PC-3 (cell line): Measurements from ENCODE around the gene TMTC3. TPM values are rescaled to one million over a fixed set of nuclear protein-coding genes. Genes with fewer than 3 reads are reported as not detected.

ENCODE experiments used
- ATAC-seq: fragments of 200-7000 bp; cut with Tn5 transposase; 2 replicates; pipeline ENCODE4 v1.9.1; 2020; ENCODE audit warnings: mild to moderate bottlenecking, moderate library complexity
- BruUV-seq: library from RNA; stranded (reverse); fragments of 400-500 nt; replicated peaks from 2 replicates; lab custom pipeline; 2021; lab: Mats Ljungman, UMichigan
- CTCF ChIA-PET: fragments of 300-600 bp; sonication (Branson Sonifier 250); formaldehyde crosslinking; loops from one replicate; lab custom pipeline; 2022; ENCODE audit warnings: antibody characterized with exemption; lab: Charles Lee
- POLR2A ChIA-PET: fragments of 300-600 bp; sonication (Branson Sonifier 250); formaldehyde crosslinking; loops from one replicate; lab custom pipeline; 2022; ENCODE audit warnings: antibody characterized with exemption; ENCODE audit not compliant: unreplicated experiment; lab: Charles Lee
- DNase-seq: peaks from one replicate; pipeline ENCODE4 v3.0.0-alpha.2; 2015
- H2AFZ ChIP-seq: fragments of 300-600 bp; sonication (generic); 2 replicates; pipeline ENCODE4 v1.6.0; 2016; ENCODE audit warnings: antibody characterized with exemption, low read length
- H3F3A ChIP-seq: fragments of 300-600 bp; sonication (generic); one replicate; pipeline ENCODE4 v1.6.0; 2017; ENCODE audit warnings: antibody characterized with exemption, low read length, control low read depth, mild to moderate bottlenecking; ENCODE audit not compliant: unreplicated experiment
- H3K27ac ChIP-seq: fragments of 300-600 bp; sonication (generic); 2 replicates; pipeline ENCODE4 v1.5.1; 2016; ENCODE audit warnings: mild to moderate bottlenecking, low read length
- H3K27me3 ChIP-seq: fragments of 300-600 bp; sonication (generic); 2 replicates; pipeline ENCODE4 v1.6.1; 2016; ENCODE audit warnings: low read length, mixed read lengths
- H3K36me3 ChIP-seq: fragments of 300-600 bp; sonication (generic); 2 replicates; pipeline ENCODE4 v1.6.1; 2016; ENCODE audit warnings: low read depth, mixed run types, low read length, mixed read lengths
- H3K4me1 ChIP-seq: fragments of 300-600 bp; sonication (generic); 2 replicates; pipeline ENCODE4 v1.5.1; 2016; ENCODE audit warnings: low read length; ENCODE audit not compliant: insufficient read depth
- H3K4me2 ChIP-seq: fragments of 300-600 bp; sonication (generic); 2 replicates; pipeline ENCODE4 v1.6.0; 2016; ENCODE audit warnings: low read length
- H3K4me3 ChIP-seq: fragments of 300-600 bp; sonication (generic); 2 replicates; pipeline ENCODE4 v1.5.1; 2016; ENCODE audit warnings: mild to moderate bottlenecking, low read length, mixed read lengths
- H3K79me2 ChIP-seq: fragments of 300-600 bp; sonication (generic); 2 replicates; pipeline ENCODE4 v1.6.1; 2017; ENCODE audit warnings: low read length, mixed read lengths
- H3K9ac ChIP-seq: fragments of 300-600 bp; sonication (generic); 2 replicates; pipeline ENCODE4 v1.6.0; 2016; ENCODE audit warnings: mild to moderate bottlenecking, low read length
- H3K9me2 ChIP-seq: fragments of 300-600 bp; sonication (generic); replicated peaks from 2 replicates; pipeline ENCODE4 v1.6.1; 2016; ENCODE audit warnings: mixed run types, low read length, mixed read lengths
- H3K9me3 ChIP-seq: fragments of 300-600 bp; sonication (generic); 2 replicates; pipeline ENCODE4 v1.6.1; 2016; ENCODE audit warnings: low read length, mixed read lengths
- H4K20me1 ChIP-seq: fragments of 300-600 bp; sonication (generic); 2 replicates; pipeline ENCODE4 v1.6.1; 2016; ENCODE audit warnings: low read length, mixed read lengths
- CTCF ChIP-seq: fragments of 300-600 bp; sonication (generic); conservative IDR thresholded peaks from 2 replicates; pipeline ENCODE4 v1.5.1; 2017; ENCODE audit warnings: antibody characterized with exemption, low read depth, mild to moderate bottlenecking, low read length
- EZH2 ChIP-seq: fragments of 300-600 bp; sonication (generic); IDR thresholded peaks from one replicate; pipeline ENCODE4 v1.6.1; 2017; ENCODE audit warnings: antibody characterized with exemption, mild to moderate bottlenecking, low read length; ENCODE audit not compliant: unreplicated experiment
- EZH2phosphoT487 ChIP-seq: fragments of 300-600 bp; sonication (generic); IDR thresholded peaks from 2 replicates; pipeline ENCODE4 v1.6.1; 2018; ENCODE audit warnings: mild to moderate bottlenecking, antibody characterized with exemption, low read length, borderline replicate concordance
- intact Hi-C: fragments of 100-400 bp; cut with micrococcal nuclease; formaldehyde crosslinking; loops from 2 replicates; pipeline ENCODE4 v1.9.0; 2023
- total RNA-seq: library from RNA; depleted of rRNA; stranded (reverse); fragments of >200 nt; gene quantifications from 2 replicates; pipeline ENCODE4 v1.2.3, GENCODE V29; 2014

The TMTC3 gene
- total RNA-seq, 1 experiment from 2014 or later = 11.4 TPM

- Histone ChIP-seq H2AFZ (no peak overlapping the region), H3K9me2 (no peaks in the 10 kb centered on the region), H3K79me2 (no peaks in the 10 kb centered on the region), H3K4me1 (peaks cover 37% of the 10 kb centered on the region), H3K27me3 (no peaks in the 10 kb centered on the region), H3K4me2 (peak overlapping the region; percentile 31), H3K9me3 (no peaks in the 10 kb centered on the region), H3F3A (no peaks in the 10 kb centered on the region), H3K9ac (no peak overlapping the region), H3K27ac (peak overlapping the region; percentile 84), H4K20me1 (no peaks in the 10 kb centered on the region), H3K4me3 (no peak overlapping the region), H3K36me3 (peaks cover 8% of the 10 kb centered on the region)
- CTCF ChIA-PET = no interaction called here
- ATAC-seq (no peak), DNase-seq (no peak)
- POLR2A ChIA-PET = no interaction called here
- TF ChIP-seq CTCF = no peak
- BruUV-seq = no TSS peak
- intact Hi-C loops = loop anchor here (1.0 to 10.0 kb wide), 2 partner anchors 9 to 213 kb away; no protein-coding TSS in a partner anchor
These were observed 39.8 kb downstream of the TMTC3 start for GRCh38 chr12:88181881-88182280.

DNA sequence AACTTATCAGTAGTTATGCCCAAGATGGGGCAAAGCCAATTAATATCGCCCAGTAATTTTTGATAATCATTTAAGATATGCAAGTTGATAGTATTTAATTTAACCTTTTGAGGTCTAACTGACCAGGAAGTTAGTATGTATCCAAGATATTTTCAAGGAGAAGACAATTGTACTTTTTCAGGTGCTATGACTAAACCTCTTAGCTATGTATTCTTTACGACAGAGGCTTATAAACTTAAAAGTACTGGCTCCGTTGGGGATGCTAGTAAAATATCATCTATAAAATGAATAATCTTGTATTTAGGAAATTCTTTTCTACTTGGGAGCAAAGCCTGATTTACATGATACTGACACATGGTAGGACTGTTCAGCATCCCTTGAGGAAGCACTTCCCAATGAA is 40.3 kb downstream of the TMTC3 start:
- Histone ChIP-seq H3K9me2 (no peaks in the 10 kb centered on the region), H4K20me1 (no peaks in the 10 kb centered on the region), H3K9me3 (no peaks in the 10 kb centered on the region), H3K4me3 (no peak overlapping the region), H3K27ac (peak overlapping the region; percentile 84), H2AFZ (no peak overlapping the region), H3K9ac (0 out of 2 replicates have a peak overlapping the region, but pooled peaks have one; percentile 10), H3K36me3 (peaks cover 8% of the 10 kb centered on the region), H3F3A (no peaks in the 10 kb centered on the region), H3K4me2 (peak overlapping the region; percentile 31), H3K79me2 (no peaks in the 10 kb centered on the region), H3K4me1 (peaks cover 42% of the 10 kb centered on the region), H3K27me3 (no peaks in the 10 kb centered on the region)
- intact Hi-C loops = loop anchor here (1.0 to 10.0 kb wide), 2 partner anchors 9 to 212 kb away; no protein-coding TSS in a partner anchor
- DNase-seq (peak; percentile 83), ATAC-seq (peak; percentile 53)
- no TSS peak for BruUV-seq
- POLR2A ChIA-PET = no interaction called here
- no peak for TF ChIP-seq EZH2
- no peak for TF ChIP-seq CTCF
- no peak for TF ChIP-seq EZH2phosphoT487
- CTCF ChIA-PET = no interaction called here

DNA sequence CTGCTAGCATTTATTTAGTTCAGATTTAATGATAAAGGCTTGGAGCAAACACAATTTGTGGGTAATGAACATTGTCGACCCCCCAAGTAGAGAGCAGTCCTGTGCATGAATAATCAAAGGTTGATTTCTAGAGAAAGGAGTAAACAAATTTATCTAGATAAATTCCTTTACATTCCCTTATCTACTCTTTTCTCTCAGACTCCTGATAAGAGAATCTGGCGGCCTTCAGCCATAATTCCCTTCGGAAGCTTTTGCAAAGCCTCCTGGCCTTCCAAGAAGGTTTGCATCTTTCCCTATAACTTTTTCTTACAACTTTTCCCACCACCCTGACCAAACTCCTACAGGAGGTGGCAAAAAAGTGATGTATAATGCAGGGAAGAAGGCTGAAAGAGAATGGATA is 42.1 kb downstream of the TMTC3 start:
- BruUV-seq = no TSS peak
- no peaks in the 10 kb centered on the region for H3K79me2 ChIP-seq
- H2AFZ ChIP-seq = no peak overlapping the region
- DNase-seq (no peak), ATAC-seq (no peak)
- H3K4me3 ChIP-seq = no peak overlapping the region
- ChIA-PET POLR2A (no interaction called here), CTCF (no interaction called here)
- TF ChIP-seq EZH2 (no peak), EZH2phosphoT487 (no peak), CTCF (no peak)
- H3K9me3 ChIP-seq = no peaks in the 10 kb centered on the region
- H3F3A ChIP-seq = no peaks in the 10 kb centered on the region
- H3K4me2 ChIP-seq = no peak overlapping the region
- H3K9ac ChIP-seq = no peak overlapping the region
- no peaks in the 10 kb centered on the region for H4K20me1 ChIP-seq
- H3K4me1 ChIP-seq = peaks cover 57% of the 10 kb centered on the region
- intact Hi-C loops = loop anchor here (10.0 kb wide), 1 partner anchor 211 kb away; no protein-coding TSS in a partner anchor
- no peaks in the 10 kb centered on the region for H3K9me2 ChIP-seq
- H3K36me3 ChIP-seq = peaks cover 8% of the 10 kb centered on the region
- H3K27me3 ChIP-seq = no peaks in the 10 kb centered on the region
- no peak overlapping the region for H3K27ac ChIP-seq
